H1 (cell line): Measurements from ENCODE around the gene MARCHF2. TPM values are rescaled to one million over a fixed set of nuclear protein-coding genes. Genes with fewer than 3 reads are reported as not detected.

Source experiments
- JUND ChIP-seq: IDR thresholded peaks from 2 replicates; pipeline ENCODE4 v1.6.1; 2011; ENCODE audit warnings: mild to moderate bottlenecking, improper control_type of control experiment, low read length
- POU5F1 ChIP-seq: IDR thresholded peaks from 2 replicates; pipeline ENCODE4 v1.6.1; 2011; ENCODE audit warnings: low read depth, mild to moderate bottlenecking, low read length, moderate library complexity
- YY1 ChIP-seq: IDR thresholded peaks from 2 replicates; pipeline ENCODE4 v1.6.1; 2011; ENCODE audit warnings: low read depth, mild to moderate bottlenecking, low read length
- polyA plus RNA-seq, 7 experiments: library from polyadenylated mRNA; depleted of rRNA in 3 of 7; stranded (reverse) in 5 of 7; unstranded in 2 of 7; fragments of >200 nt in 5 of 7; fragments of 200-250 nt in 2 of 7; gene quantifications; 1 replicate in 5 of 7; 2 replicates in 1 of 7; 4 replicates in 1 of 7; pipeline versions ENCODE4 v1.2.1 to v1.2.3, GENCODE V29; 2011 to 2013; ENCODE audit warnings: missing spikeins in 2 of 7, mixed read lengths in 2 of 7
- total RNA-seq: library from RNA; stranded (reverse); fragmentation: NEBNext Ultra II Directional; extraction: Animal tissue kit (Norgen Biotek cat#: 25700); gene quantifications from 2 replicates; pipeline ENCODE4 v1.2.1, GENCODE V29; 2021
- TF ChIP-seq, protein P1 (sequence below): fragments of 300-600 bp; sonication (generic); IDR thresholded peaks from 2 replicates; pipeline ENCODE4 v1.7.1; 2012; ENCODE audit warnings: low read length, moderate library complexity, mild to moderate bottlenecking, inconsistent platforms; ENCODE audit not compliant: insufficient replicate concordance

Gene MARCHF2
- total and polyA plus RNA-seq, 2 of the 8 experiments (the other 6 are each of a cell fraction or from before 2014, with no cell fraction given) = 18.5 to 46.2 TPM

DNA sequence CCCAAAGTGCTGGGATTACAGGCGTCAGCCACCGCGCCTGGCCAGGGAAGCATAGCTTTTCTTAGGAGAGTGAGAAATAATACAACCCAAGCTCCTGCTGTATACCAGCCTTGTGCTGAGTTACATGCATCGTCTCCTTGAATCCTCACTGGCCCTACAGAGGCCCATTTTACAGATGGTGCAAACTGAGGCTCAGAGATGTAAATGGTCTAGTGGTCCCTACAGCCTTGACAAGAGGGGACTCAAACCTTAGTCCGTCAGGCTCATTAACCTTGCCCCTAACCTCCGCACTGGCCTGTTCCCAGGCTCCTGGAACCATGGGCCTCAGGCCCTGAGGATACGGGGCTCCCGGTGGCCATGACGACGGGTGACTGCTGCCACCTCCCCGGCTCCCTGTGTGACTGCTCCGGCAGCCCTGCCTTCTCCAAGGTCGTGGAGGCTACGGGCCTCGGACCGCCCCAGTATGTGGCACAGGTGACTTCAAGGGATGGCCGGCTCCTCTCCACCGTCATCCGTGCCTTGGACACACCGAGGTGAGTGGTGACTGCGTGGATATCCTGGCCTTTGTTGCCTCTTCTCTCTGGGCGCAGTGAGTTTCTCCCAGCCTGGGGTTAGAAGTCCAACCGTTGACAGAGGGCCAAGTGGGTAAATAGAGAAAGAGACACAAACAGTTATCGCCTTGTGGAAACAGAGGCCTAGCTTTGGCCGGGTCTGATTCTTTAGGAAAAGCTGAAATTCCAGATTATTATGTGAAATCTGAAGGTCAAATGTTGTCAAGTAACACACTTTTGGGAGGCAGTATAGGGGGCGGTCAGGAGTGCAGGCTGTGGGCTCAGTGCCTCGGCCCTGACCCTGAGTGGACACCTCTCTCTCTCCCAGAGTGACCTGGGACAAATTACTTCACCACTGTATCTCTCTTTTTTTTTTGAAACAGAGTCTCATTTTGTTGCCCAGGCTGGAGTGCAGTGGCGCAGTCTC, 8.7 kb downstream of the MARCHF2 start (continued):
- TF ChIP-seq, protein P1, sequence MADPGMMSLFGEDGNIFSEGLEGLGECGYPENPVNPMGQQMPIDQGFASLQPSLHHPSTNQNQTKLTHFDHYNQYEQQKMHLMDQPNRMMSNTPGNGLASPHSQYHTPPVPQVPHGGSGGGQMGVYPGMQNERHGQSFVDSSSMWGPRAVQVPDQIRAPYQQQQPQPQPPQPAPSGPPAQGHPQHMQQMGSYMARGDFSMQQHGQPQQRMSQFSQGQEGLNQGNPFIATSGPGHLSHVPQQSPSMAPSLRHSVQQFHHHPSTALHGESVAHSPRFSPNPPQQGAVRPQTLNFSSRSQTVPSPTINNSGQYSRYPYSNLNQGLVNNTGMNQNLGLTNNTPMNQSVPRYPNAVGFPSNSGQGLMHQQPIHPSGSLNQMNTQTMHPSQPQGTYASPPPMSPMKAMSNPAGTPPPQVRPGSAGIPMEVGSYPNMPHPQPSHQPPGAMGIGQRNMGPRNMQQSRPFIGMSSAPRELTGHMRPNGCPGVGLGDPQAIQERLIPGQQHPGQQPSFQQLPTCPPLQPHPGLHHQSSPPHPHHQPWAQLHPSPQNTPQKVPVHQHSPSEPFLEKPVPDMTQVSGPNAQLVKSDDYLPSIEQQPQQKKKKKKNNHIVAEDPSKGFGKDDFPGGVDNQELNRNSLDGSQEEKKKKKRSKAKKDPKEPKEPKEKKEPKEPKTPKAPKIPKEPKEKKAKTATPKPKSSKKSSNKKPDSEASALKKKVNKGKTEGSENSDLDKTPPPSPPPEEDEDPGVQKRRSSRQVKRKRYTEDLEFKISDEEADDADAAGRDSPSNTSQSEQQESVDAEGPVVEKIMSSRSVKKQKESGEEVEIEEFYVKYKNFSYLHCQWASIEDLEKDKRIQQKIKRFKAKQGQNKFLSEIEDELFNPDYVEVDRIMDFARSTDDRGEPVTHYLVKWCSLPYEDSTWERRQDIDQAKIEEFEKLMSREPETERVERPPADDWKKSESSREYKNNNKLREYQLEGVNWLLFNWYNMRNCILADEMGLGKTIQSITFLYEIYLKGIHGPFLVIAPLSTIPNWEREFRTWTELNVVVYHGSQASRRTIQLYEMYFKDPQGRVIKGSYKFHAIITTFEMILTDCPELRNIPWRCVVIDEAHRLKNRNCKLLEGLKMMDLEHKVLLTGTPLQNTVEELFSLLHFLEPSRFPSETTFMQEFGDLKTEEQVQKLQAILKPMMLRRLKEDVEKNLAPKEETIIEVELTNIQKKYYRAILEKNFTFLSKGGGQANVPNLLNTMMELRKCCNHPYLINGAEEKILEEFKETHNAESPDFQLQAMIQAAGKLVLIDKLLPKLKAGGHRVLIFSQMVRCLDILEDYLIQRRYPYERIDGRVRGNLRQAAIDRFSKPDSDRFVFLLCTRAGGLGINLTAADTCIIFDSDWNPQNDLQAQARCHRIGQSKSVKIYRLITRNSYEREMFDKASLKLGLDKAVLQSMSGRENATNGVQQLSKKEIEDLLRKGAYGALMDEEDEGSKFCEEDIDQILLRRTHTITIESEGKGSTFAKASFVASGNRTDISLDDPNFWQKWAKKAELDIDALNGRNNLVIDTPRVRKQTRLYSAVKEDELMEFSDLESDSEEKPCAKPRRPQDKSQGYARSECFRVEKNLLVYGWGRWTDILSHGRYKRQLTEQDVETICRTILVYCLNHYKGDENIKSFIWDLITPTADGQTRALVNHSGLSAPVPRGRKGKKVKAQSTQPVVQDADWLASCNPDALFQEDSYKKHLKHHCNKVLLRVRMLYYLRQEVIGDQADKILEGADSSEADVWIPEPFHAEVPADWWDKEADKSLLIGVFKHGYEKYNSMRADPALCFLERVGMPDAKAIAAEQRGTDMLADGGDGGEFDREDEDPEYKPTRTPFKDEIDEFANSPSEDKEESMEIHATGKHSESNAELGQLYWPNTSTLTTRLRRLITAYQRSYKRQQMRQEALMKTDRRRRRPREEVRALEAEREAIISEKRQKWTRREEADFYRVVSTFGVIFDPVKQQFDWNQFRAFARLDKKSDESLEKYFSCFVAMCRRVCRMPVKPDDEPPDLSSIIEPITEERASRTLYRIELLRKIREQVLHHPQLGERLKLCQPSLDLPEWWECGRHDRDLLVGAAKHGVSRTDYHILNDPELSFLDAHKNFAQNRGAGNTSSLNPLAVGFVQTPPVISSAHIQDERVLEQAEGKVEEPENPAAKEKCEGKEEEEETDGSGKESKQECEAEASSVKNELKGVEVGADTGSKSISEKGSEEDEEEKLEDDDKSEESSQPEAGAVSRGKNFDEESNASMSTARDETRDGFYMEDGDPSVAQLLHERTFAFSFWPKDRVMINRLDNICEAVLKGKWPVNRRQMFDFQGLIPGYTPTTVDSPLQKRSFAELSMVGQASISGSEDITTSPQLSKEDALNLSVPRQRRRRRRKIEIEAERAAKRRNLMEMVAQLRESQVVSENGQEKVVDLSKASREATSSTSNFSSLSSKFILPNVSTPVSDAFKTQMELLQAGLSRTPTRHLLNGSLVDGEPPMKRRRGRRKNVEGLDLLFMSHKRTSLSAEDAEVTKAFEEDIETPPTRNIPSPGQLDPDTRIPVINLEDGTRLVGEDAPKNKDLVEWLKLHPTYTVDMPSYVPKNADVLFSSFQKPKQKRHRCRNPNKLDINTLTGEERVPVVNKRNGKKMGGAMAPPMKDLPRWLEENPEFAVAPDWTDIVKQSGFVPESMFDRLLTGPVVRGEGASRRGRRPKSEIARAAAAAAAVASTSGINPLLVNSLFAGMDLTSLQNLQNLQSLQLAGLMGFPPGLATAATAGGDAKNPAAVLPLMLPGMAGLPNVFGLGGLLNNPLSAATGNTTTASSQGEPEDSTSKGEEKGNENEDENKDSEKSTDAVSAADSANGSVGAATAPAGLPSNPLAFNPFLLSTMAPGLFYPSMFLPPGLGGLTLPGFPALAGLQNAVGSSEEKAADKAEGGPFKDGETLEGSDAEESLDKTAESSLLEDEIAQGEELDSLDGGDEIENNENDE = no peak
- no peak for TF ChIP-seq POU5F1
- no peak for TF ChIP-seq JUND
- TF ChIP-seq YY1 = no peak
- TF ChIP-seq, all 59 proteins: peak for 0
